GM12891 (cell line): ENCODE data around the gene SELL.

Experiments used
- POLR2A ChIP-seq: IDR thresholded peaks from 2 replicates; pipeline ENCODE4 v1.6.1; 2011; ENCODE audit warnings: low read depth, low read length, control low read depth
- POLR2AphosphoS5 ChIP-seq: IDR thresholded peaks from 2 replicates; pipeline ENCODE4 v1.6.1; 2011; ENCODE audit warnings: low read depth, low read length, control low read depth
- SPI1 ChIP-seq: IDR thresholded peaks from 2 replicates; pipeline ENCODE4 v1.6.1; 2011; ENCODE audit warnings: low read depth, low read length, control low read depth
- TAF1 ChIP-seq: IDR thresholded peaks from 2 replicates; pipeline ENCODE4 v1.6.1; 2011; ENCODE audit warnings: low read depth, low read length, control low read depth

DNA sequence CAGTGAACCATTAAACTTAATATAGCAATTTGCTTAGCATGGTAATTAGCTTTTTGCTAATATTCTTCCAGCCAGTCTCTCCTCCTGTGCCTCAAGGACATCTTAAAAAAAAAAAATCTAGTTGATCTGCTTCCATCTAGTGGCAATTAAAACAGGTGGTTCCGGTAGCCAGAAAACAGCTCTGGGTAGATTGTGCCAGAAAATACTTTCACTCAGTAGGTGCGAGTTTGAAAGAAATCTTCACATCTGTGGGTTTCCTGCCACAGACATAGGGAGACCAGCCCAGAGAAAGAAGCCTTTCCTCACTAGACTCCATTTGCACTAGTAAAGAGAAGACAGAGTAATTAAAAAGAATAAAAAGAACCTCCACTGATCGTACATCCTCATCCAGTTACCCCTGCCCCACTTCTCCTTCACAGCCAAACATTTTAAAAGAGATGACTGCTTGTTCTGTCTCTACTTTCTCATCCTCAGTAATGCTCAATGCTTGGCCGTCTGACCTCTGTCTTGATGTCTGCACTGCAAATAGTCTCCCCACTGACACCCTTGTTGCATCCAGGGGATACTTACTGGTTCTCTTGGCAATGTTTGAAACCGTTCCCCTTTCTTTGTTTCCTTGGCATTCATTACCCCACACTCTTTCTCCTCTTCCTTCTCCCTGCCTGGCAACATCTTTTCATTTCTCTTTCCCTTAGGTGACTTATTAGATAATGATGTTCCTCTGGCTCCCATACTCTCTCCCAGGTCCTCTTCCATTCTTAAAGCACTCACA lies 16.9 kb downstream of the SELL start:
- TF ChIP-seq POLR2A (no peak), POLR2AphosphoS5 (no peak), TAF1 (no peak), SPI1 (no peak)
